ENCODE data around the gene OR2AE1.
A peak's percentile ranks its signal among the peaks of the same experiment; 100 is the strongest.
"Not testable (repeated sequence)": the region's sequence is repeated elsewhere in the genome, so short reads cannot be mapped to it uniquely, and the experiment has no call there.

OR2AE1 gene

GRCh38 chr7:99876933-99877332, at the start of gene OR2AE1:
Gene OR2AE1, minus strand, starts transcription at chr7:99877033. Its CDS starts 0 bp downstream, at chr7:99877033.
- no peak for DNase-seq (ENCODE audit: low spot score)

- no peak for DNase-seq (ENCODE audit: low spot score)
These were observed 49.5 kb upstream of the OR2AE1 start for GRCh38 chr7:99926321-99926720.

GRCh38 chr7:99923200-99923599, 46.4 kb upstream of the OR2AE1 start:
- DNase-seq (ENCODE audit: low spot score) = no peak

GRCh38 chr7:99920149-99920548, 43.3 kb upstream of the OR2AE1 start:
- no peak for DNase-seq (ENCODE audit: low spot score)

- DNase-seq (ENCODE audit: low spot score) = no peak
These were observed 42.9 kb upstream of the OR2AE1 start for GRCh38 chr7:99919814-99920112.

- peak; percentile 93 for DNase-seq (ENCODE audit: low spot score)
These were observed 42.4 kb upstream of the OR2AE1 start, which contains the start of gene TRIM4 for GRCh38 chr7:99918959-99919813. Gene TRIM4, minus strand, starts transcription at chr7:99919530. Its CDS starts 129 bp downstream, at chr7:99919401.

GRCh38 chr7:99910976-99911375, 34.1 kb upstream of the OR2AE1 start:
- no peak for DNase-seq (ENCODE audit: low spot score)

GRCh38 chr7:99901581-99901980, 24.7 kb upstream of the OR2AE1 start:
- DNase-seq (ENCODE audit: low spot score) = no peak

GRCh38 chr7:99899830-99900519, 23.1 kb upstream of the OR2AE1 start:
- no peak for DNase-seq (ENCODE audit: low spot score)

GRCh38 chr7:99898836-99899235, 22.0 kb upstream of the OR2AE1 start:
- DNase-seq (ENCODE audit: low spot score) = no peak

- DNase-seq (ENCODE audit: low spot score) = no peak
These were observed 21.2 kb upstream of the OR2AE1 start for GRCh38 chr7:99898023-99898357.

- no peak for DNase-seq (ENCODE audit: low spot score)
These were observed 20.6 kb upstream of the OR2AE1 start for GRCh38 chr7:99897322-99898022.

- no peak for DNase-seq (ENCODE audit: low spot score)
These were observed 17.9 kb upstream of the OR2AE1 start for GRCh38 chr7:99894738-99895137.

GRCh38 chr7:99893280-99893679, 16.4 kb upstream of the OR2AE1 start:
- no peak for DNase-seq (ENCODE audit: low spot score)

GRCh38 chr7:99890348-99890747, 13.5 kb upstream of the OR2AE1 start:
- not testable (repeated sequence) for DNase-seq (ENCODE audit: low spot score)

GRCh38 chr7:99888366-99888765, 11.5 kb upstream of the OR2AE1 start:
- not testable (repeated sequence) for DNase-seq (ENCODE audit: low spot score)

- no peak for DNase-seq (ENCODE audit: low spot score)
These were observed 4.5 kb upstream of the OR2AE1 start for GRCh38 chr7:99881370-99881769.

GRCh38 chr7:99876491-99876890, 342 bp downstream of the OR2AE1 start:
- DNase-seq (ENCODE audit: low spot score) = no peak

- DNase-seq (ENCODE audit: low spot score) = no peak
These were observed 8.6 kb downstream of the OR2AE1 start for GRCh38 chr7:99868246-99868645.

- not testable (repeated sequence) for DNase-seq (ENCODE audit: low spot score)
These were observed 9.4 kb downstream of the OR2AE1 start for GRCh38 chr7:99867477-99867876.

GRCh38 chr7:99863847-99864440, 12.9 kb downstream of the OR2AE1 start:
- no peak for DNase-seq (ENCODE audit: low spot score)
